Activated CD4-positive, CD25-positive, alpha-beta regulatory T cell treated with anti-CD3 and anti-CD28 coated beads, Interleukin-2, amount 50 U/mL, for 16 hours (primary cell): ENCODE measurements around the gene CCDC71.

Experiments
- DNase-seq: peaks from one replicate; pipeline ENCODE4 v3.0.0-alpha.2; 2020; ENCODE audit warnings: low read depth, low spot score

The CCDC71 gene

DNA sequence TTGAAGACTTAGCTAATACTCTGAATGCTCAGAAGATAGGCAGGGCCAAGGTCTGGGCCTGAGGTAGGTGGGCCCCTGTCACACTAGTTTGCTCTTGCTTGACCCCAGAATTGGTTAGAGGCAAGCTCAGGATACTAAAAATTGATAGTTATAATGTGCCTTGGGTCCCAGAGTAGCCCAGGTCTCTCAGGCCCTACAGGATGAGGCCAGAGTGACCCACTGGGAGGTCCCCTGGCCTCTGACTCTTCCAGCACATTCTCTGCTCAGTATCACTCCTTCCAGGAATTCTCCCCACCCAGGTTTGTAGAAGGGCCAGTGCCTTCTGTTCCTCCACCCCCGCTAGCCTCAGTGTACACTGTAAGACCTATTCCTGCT is 4.6 kb upstream of the CCDC71 start:
- no peak for DNase-seq

DNA sequence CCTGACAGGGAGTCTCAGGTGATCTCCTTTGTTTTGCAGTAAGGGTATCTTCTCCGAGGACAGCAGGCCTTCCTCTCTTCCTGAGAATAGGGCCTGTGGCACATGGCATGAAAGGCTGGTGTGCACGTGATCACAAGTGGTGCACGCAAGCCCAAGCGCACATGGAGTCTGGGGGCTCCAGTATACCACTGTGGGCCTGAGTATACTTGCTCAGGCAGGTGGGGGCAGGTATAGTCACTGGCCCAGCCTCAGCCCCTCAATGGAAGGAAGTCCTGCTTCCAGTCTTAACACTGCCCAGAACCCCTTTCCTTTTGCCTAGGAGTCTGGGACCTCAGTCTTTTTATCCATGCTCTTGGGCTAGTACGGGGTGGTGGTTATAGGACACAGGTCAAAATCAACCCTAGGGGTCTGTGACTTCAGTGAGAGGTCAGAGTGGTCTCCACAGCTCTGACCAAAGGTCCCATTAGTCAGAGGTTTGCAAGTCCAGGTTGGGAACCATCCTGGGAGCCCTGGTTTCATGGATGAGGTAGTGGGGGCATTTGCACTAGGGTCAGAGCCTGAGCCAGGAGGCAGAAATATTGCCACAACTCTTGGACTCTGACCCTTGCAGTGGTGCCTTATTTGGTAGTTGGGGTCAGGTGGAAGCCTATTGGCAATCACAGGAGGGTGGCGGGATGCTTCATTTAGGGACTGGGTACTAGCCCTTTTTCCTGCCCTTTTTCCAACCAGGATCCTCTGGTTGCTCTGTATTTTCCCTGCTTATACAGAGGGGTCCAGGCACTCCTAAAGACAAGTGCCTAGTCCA is 823 bp upstream of the CCDC71 start:
- DNase-seq, result no peak

DNA sequence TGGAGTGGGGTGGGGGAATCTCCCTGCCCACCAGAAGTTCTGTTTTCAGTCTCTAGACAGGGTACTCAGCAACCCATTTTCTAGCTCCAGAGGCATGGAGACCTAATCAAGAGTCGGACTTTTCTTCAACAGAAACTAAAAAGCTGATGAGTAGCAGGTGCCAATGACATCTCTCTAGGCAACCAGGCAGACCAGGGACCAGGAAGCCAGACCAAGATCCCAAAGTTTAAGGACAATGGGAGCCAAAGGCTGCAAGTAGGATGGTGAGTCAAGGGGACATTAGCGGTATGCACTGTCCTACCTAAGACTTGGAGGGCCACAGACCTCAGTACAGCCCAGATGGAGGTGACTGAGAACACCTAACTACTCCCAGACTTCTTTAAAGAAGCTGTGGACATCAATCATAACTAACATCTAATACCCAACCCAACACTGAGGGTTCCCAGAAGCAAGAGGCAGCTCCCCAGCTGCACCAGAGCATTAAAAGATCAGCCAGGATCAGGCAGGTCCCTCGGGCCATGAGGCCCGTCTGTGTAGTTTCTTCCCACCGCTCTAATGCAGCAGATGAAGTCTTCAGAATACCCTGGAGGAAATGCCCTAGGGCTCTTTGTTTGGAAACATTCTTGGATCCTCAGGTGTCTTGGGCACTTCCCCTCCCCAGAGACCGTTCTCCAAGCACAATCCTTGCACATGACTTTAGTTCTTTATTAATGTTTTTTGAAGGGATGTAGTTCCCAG is 979 bp downstream of the CCDC71 start:
- DNase-seq, result no peak

DNA sequence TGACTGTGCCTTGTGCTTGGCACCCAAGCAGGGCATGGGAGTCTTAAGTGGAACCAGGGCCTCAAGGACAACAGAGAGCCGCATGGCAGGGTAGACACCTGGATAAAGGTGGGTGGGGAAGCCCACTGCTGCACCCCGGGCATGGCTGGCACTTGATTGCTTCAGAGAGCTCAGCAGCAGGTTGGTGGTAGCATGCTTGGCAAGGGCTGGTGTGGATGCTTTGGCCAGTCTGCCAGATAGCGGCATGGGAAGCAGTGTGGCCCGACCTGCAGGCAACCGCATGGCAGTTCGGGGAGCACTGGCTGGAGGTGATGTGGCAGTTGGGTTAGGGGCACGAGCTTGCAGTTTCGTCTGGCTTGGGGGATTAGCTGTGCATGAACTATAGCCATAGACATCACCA is 2.5 kb downstream of the CCDC71 start:
- no peak for DNase-seq

DNA sequence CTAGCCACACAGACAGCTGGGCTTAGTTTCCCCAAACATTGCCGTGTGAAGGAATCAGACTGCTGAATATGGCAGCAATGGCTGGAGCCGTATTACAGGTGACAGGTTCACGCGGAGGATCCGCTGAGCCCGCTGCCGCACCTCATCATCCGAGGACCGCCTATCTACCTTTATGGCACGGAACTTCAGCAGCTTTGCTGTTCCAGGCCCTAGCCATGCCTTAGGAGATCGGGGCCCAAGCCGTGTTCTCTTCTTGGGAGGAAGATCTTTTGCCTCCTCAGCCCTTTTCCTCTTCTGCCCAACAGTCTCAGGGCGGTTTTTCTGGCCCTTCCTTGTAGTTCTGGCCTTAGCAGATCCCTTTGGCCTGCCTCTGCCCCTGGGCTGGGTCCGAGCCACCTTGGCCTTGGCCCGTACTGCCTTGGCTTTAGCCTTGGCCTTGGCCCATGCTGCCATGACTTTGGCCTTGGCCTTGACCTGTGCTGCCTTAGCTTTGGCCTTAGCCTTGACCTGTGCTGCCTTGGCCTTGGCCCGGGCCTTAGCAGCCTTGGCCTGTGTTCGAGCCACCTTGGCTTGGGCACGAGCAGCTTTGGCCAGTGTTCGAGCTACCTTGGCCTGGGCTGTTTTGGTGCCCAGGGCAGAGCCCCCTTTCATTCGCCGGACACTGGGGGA is 3.2 kb downstream of the CCDC71 start:
- DNase-seq, result no peak

DNA sequence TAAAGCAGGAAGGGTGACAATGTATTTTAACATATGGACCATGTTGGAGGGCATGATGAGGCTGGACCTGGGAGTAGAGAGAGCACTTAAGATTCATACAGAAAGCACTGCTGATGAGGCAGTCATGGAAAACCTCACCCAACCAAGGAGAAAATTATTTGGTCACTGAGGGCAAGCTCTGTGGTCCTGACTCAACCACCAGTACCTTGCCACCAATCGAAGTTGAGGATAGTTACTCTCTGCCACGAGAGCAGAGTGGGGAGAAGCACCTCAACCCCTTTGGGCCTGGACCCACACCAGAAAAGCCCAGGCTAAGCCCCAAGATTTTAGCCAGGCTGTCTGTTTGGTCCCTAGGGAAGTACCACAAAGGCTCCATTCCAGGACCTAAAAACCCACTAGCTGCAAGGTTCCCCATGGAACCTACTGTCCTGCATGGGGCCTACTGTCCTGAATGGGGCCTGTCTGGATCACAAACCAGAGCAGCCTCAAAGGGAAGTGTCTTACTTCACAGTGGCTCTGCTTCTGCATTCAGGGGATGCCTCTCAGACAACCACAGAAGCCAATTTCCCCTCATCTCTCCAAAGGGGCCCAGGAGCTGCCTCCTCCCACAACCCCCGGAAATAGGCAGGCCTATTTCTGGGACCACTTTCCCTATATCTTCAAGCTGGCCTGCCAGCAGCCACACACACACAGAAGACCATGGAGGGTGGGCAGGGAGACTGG is 4.2 kb downstream of the CCDC71 start:
- DNase-seq, result no peak

DNA sequence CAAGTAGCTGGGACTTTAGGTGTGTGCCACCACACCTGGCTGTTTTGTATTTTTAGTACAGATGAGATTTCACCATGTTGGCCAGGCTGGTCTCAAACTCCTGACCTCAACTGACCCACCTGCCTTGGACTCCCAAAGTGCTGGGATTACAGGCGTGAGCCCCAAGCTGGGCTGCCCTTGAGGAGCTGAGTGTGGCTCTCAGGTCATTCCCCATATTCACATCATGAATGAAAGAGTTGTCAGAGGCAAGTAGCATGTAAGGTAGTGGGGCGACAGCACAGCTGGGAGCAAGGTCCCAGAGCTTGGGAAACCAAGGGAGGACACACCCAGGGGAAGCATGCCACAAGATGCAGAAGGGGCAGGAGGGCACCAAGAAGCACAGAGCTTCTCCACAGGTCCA is 4.9 kb downstream of the CCDC71 start:
- no peak for DNase-seq

DNA sequence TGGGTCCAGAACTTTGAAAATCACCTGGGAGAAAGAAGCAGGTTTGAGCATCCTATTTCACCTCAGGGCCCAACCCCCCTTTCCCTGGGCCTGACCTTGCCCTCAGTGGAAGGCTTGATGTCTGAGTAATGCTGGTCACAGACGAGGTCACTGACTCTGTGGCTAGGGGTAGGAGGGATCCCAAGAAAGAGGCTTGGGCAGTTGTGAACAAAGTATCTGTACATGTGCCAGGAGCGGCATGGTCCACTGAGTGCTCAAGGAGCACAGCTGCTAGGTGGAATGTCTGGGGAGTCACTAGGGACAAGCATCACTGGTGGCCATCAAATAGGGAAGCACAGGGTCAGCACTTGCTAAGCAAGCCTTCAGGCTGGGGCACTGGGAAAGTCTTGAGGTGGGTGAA is 7.3 kb downstream of the CCDC71 start:
- DNase-seq, result no peak

DNA sequence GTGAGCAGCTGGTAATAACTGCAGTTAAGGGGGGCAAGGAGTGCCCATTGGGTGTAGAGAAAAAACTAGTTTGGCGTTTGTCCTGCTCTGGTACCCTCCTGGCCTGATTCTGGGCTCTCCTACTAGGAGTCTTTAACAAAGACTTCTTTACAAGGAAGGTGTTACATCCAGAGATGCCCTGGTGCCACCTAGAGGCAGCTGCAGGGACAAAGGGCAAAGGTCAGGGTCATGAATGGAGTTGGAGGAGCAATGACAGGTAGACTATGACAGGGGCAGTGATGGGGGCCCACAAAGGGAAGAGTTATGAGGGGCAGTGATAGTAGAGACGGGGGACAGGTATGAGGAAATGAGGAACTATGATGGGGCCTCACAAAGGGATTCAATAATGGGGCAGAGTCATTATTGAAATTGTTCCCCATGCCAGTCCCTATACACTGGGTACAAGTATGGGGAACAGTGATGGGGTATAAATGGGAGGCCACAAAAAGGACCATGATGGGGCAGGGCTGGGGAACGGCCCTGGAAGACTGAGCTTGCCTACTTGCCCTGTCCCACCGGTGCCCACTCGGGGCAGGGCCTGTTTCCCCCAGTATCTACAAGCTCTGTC is 7.9 kb downstream of the CCDC71 start:
- peak; percentile 44 for DNase-seq

DNA sequence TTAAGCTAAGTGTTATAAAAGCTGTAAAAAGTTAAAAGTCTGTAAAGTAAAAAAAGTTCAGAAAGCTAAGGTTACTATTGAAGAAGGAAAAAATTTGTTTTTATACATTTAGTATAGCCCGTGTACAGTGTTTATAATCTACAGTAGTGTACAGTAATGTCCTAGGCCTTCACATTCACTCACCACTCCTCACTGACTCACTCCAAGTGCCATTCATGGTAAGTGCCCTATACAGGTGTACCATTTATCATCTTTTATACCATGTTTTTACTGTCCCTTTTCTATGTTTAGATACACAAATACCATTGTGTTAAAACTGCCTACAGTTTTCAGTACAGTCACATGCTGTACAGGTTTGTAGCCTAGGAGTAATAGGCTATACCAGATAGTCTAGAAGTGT is 8.8 kb downstream of the CCDC71 start:
- DNase-seq, result no peak

DNA sequence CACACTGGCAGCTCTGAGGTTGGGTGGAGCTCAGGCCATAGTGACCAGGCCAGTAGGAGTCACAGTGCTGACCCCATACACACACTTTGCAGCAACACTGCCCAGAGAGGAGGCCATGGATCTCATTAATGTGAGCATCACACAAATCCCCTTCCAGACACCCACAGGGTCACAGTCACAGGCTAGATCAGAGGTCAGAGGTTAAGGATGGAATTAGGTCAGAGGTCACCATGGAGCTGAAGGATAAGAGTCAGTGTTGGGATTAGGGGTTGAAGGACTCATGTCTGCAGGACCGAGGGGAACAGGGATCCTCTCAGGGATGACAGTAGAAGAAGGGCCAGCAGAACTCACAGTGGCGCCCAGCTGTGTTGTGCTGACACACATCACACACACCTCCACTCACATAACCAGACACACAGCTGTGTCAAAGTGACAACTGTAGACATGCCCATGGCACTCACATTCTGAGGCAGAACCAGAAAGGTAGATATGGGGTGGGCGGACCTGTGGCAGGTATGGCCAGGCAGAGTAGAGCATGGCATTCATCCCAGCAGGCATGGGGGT is 12.7 kb downstream of the CCDC71 start:
- no peak for DNase-seq

DNA sequence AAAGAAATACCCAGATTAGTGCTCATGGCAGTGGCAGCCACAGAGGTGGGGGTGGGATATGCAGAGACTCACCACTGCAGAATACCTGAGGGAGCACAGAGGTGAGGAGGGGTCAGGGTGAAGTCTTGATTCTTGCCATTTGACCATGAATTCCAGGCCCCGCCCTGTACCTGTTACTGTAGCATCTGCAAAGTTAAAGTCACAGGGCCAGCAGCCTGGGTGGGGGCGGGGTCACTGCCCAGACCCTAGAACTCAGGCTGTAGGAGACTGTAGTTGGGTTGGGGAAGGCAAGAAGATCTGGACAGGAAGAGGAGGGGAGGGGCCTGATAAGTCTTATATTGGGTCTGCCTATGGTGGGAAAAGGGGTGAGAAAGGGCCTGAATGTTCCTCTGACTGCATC is 14.5 kb downstream of the CCDC71 start:
- no peak for DNase-seq

DNA sequence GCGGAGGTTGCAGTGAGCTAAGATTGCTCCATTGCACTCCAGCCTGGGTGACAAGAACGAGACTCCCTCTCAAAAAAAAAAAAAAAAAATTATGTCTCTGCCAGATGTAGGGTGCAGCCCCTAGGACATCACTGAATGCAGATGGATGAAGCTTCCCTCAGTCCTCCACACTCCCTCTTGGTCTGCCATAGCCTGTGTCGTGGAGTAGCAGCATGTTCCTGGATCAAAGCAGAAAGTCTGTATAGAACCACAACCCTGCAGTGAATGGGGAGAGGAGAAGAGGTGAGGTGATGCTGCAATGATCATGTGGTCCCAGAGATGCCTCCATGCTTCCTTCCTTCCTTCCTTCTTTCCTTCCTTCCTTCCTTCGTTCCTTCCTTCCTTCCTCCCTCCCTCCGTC is 18.0 kb downstream of the CCDC71 start:
- no peak for DNase-seq

DNA sequence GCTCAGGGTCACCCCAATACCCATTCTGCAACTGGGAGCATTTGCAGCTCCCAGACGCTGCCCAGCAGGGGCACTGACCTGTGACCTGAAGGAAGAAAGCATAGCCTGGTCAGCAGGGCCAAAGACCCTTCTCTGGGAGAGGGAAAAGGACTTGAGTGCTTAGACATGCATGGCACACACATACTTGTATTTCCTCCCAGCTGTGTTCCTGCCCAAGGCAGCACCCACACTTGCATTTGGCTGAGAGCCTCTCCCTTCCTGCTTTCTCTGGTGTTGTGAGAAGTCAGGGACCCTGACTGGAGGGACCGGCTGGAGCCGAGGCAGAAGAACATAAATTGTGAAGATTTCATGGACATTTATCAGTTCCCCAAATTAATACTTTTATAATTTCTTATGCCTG is 26.1 kb downstream of the CCDC71 start:
- no peak for DNase-seq

DNA sequence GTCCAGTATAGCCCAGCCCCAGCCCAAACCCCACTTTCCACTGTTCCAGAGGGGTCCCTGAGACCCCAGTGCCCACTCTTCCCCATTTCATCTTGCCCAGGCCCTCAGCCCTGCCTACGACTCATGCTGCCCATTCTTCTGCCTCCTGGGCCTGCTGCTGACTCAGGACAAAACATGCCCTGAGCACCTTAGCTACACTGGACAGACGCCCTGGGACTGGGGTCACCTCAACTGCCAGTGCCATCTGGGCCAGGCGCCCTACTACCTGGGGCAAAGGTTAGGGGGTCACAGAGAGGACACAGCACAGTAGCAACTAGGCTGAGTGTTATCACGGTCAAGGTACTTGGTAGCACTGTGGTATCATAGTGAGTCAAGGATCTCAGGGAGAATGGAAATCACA is 30.6 kb downstream of the CCDC71 start:
- no peak for DNase-seq

DNA sequence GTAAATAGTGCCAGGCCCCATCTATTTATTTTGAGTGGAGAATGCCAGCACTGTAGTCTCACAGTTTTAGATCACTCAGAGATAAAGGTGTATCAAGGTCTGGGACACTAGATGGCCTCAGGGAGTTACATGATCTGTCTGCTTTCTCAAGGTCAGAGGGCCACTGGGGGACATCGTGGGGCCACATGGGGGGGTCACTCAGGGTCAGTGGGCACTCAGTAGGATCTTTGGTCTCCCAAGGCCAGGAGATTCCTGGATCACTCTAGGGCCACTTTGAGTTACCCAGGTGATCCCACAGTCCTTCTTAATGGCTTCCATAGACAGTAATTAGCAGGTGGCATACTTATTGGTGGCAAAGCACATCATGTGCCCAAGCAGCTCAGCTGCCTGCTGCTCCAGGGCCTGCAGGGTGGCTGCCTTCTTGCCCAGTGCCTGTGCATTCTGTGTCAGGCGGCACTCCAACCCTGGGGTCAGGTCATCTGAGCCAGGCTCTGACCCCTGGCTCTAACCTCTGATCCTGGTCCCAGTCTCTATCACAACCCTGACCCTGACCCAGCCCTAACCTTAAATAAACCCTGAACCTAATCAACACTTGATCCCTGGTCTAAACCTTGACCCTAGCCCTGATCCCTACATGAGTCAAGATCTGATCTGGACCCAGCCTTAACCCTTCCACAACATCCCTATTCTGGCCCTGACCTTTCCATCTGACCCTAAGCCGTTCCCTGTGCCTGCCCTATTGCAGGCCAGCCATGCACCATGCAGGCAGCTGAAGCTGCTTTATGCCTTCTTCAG is 31.5 kb downstream of the CCDC71 start:
- no peak for DNase-seq

DNA sequence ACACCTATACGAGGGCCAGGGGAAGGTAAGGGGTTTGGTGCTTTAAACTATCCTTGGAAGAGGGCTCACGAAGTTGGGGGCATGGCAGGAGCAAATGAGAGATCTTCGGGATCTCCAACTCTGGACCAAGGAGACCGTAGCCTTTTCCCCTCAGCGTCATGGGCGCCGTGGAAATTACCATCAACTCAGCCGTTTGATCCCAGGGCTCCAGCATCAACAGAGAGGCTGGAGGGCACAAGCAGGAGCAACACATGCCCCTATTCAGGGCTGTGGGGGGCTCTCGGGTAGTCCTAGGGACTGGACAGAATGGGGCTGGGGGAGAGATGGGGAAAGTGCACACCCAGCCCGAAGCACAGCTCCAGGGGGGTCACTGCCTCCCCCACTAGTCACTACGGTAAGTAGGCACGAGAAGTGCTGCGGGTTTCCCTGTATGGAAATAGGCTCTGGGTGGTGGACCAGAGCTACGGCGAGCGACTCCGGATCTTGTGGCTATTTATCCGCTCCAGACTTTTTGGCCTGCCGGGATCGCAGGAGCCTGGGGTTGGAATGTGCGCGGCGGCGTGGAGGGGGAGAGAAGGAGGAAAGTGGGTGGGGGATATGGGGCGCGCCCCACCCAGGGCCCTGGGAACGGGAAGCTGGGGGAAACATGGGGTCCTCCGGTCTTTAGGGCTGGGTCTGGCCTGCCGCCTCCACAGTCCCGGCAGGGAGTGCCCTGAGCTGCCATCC is 32.7 kb downstream of the CCDC71 start:
- no peak for DNase-seq

DNA sequence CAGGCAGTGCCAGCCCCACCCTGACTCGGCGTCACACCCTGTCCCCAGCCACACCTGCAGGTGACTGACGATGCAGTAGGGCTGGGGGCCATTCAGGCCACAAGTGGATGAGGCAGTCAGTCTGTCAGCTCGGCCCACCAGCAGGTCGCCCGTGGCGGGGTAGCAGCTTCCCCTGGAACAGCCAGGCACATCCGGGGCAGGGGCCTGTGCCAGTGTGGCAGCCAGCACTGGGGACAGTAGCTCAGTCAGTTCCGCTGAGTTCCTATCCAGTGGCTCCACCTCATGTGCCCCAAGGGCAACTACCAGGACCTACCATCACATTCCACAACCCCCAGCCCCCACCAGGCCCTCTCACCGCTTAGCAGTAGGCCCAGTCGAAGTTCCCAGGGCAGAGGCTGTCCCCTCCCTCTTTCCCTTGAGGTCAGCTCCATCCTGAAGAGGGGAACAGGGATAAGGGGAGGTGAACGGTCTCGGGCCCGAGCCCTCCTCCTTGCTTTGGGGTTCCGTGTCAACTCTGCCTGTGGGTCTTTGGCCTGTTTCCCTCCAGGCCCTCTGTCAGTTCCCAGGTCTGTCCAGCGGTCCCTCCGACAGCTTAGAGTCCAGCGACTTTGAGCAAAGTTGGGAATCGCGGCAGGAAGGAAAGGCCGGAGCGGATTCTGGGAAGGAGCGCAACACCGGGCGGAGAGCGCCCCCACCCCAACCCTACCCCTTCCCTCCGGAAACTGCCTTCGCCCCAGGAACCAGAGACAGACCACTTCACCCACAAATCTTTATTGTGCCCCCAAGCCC is 33.5 kb downstream of the CCDC71 start, which contains the start of gene LAMB2:
TSS of gene LAMB2 (minus strand) at position 614 of the 789 bp plus-strand sequence. CDS start at position 431, 183 bp downstream.
- DNase-seq, result no peak

DNA sequence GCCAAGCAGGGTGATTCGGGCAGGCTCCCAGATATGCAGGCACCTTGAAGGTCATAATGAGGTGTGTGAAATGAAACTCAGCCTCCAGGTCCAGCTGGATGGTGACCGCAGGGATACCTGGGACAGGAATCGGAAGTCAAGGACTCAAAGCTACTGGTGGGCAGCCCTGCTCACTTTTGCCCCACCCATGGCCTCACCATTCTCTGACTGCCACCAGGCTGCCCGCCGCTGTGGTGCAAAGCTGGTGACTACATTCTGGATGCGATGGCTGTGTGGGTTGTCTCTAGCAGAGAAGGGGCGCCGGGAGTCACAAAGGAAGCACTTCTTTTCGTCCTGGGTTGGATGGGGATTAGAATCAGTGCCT is 34.1 kb downstream of the CCDC71 start:
- no peak for DNase-seq
